ENCODE results near the gene CDH24.

Gene CDH24

DNA sequence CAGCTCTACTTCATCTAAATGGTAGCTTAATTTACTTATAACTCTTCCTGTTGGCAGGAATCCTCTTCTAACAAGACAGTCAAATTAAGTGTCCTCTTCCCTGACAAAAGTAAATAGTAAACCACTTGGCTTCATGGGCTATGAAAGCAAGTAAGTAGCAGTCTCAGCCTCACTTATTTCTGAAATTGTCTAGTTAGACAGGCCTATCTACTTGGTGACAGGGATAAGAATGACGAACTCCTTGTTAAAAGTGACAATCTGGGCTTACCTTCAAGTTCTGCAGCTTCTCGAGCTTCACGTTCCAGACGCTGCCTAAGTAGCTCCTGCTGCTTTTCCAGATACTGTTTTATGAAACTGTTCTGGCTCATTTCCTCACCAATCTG lies 32.9 kb upstream of the CDH24 start:
- DNase-seq, result no peak

DNA sequence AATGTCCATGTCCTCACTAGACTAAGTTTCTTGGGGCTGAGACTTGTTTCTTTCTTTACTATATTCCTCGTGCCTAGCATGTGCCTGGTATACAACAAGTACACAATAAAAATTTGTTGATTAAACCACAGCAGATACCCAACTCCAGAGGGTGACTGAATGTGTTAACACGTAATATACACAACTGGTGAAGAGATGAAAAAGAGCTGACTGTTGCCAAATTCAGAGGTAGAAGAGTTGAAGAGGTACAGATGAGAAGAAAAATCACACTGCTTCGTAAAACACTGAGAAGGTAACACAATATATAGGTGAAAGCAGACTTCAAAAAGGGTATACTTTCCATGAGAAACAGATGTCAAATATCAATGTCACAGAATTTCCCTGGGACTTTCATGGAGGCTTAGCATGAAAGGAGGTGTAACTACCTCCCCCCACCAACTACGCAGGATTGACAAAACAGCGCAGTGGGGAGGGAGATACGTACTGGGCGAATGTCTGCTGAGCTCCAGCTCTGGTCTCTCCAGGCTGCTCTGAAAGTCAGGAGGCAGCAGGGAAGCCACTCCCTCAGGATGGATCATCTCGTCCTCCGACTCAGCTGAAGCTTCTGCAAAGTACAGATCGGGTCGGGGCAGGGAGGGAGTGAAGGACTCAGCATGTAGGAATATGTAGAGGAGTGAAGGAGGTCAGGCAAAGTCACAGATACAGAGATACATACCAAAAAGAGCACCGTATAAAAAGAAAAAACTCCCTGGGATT lies 32.4 kb upstream of the CDH24 start:
- DNase-seq, result no peak

DNA sequence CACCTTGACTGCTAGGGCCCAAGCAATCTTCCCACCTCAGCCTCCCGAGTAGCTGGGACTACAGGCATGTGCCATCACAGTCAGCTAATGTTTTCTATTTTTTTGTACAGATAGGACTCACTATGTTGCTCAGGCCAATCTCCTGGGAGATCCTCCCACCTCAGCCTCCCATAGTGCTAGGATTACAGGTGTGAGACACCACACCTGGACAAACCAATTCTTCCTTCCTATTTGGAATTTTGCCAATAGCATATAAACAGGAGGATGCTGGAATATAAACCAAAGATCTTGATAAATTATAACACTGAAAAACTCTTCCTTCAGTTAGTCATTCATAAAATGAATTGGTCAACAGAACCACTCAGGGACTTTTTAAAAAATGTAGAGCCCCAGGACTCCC lies 29.2 kb upstream of the CDH24 start:
- no peak for DNase-seq

DNA sequence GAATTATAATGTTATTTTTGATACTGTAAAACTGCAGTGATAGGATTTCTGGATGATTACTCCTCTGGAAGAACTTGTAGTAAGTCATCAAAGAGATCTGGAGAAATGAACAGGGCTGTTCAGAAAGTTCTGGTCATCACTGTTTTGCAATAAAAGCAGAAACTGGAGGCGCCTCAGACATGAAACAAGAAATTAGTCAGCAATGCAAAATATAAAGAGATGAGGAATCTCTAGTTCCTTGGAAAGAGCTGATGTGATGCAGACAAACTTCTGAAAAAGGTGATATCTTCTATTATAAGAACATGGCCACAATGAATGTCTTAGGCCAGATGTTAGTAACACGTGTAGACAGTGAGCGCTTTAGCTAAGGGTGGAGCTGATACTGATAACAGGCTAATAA lies 28.1 kb upstream of the CDH24 start:
- DNase-seq, result no peak

DNA sequence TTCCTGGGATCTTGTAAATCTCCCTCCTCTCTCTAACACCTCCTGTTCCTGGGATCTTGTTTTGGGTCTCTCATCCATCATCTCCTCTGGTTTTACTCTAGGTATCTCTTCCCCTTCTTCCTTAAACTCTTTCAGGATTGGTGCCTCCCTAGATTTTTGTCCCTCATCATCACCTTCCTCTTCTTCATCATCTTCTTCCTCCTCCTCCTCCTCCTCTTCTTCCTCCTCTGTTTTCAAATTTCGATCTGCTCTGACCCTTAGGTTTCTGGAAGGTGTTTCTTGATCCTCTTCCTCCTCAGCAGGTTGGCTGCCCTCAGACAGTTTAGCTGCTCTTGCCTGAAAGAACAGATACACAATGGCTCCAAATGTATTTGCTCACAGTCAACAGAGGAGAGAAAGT lies 23.2 kb upstream of the CDH24 start:
- DNase-seq, result no peak

DNA sequence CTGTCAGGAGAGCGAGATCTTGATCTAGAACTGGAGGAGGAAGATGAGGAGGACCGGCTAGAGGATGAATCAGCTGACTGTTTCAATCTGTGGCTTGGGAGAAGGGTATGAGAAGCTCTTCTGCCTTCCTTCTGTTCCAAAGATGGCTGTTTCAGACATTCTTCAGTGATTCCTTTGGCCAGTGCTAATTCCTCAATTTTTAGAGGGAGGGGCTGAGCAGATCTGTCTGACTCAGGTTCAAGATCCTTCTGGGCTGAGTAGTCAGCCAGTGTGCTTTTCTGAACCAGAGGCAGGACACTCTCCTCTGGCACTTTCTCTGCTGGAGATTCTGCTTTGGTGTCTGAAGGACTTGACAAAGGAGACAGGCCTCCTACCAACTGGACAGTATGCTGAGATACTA lies 22.4 kb upstream of the CDH24 start:
- DNase-seq, result no peak

DNA sequence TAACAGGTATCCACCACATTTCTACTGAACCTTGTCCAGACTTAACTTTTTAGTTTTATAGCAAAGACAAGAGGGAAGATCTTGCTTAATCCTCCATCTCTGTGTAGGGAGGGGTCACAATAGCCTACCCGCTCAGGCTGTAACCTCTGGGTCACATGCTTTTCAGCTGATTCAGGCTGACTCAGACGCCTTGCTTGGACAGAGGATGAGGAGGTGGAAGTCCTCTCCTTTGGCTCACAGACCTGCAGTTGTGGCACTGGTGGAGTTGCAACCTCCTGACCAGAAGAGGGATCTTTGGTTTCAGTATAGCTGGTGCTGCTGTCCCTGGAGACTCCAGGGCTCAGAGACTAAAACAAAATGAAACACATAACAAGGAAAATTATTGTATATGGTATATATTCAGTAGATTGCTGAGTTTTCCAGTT lies 21.4 kb upstream of the CDH24 start:
- no peak for DNase-seq

DNA sequence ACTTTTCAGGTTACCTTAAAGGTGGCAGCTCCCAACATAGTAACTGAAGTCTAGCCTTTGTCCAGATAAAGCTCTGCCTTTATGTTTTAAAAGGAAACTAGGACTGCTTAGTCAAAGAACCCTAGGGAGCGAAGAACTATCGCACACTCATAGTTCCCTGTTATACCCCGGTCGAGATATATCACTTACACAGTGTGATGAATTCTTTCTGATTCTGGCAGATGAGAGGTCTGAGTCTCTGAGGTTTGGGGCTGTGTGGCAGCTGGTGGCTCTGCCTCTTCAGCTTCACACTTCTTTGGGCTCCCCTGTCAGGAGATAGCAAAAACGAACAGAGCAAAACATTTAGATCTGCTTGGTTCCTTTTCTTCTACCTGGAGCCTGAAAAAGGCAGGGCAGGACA lies 20.6 kb upstream of the CDH24 start:
- DNase-seq, result no peak

DNA sequence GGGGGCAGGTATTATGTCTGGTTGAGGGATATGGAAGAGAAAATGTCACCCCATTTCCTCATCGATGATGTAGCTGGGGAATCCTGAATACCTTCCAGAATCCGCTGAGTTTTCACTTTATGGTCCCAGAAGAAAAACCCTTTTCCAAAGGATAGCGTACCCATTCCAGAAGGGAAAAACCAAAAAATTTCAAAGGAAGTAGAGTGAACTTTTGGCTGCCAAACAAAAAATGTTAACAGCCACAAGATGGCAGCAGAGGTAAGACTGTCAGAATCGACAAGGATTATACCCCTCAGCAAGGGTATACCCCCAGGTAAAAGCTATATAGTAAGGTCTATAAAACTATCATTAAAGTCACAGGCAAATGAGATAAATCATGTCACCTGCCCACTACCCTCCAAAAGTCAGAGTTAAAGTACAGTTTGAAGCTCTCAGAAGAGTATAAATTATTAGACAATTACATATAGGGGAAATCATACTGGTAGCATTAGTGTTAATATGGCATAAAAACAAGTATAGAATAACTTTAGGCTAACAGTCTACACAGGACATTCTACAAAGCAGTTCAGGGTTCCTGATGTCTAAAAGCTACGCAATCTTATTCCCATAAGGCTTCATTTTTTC lies 19.6 kb upstream of the CDH24 start:
- no peak for DNase-seq

DNA sequence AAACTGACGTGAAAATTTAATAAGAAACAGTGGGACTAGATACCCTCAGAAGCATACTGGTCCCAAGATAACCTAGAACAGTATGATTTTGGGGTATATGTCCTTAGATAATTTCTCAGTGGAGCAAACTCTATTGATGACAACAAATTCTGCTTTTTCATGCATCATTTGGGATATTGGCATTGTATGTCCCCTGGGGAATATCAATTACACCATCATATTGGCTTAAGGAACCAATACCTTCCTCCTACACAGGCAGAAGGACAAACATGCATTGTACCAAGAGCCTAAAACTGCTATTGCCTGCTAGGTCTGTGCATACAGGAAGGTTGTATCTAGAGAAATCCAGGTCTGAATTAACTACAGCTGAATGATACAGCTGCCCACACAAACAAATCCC lies 17.6 kb upstream of the CDH24 start:
- DNase-seq, result no peak

DNA sequence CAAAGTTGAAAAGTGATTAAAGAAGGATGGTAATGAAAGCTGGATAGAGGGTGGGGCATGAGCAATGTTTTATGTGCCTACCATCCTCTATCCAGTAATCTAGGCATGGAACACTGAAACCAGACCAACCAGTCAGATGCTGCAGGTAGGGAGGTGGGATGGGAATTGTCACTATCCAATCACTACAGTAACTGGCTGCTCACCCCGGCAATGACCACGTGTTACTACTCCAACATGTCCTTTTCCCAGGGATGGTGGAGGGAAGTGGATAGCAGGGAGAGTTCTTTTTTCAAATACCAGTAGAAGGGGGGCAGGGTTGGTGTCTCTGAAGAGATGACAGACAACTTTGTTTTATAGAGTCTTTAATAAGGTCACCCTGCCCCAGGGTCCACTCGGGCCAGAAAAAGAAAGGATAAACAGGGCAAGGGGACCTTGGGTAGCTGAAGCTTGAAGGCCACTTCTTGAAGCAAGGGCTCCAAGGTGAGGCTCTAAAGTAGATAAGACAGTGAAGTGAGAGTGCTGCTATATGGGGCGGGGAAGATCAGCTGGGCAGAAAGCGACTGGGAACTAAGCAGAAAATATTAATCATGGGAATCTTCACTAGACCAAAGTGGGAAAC lies 14.7 kb upstream of the CDH24 start:
- no peak for DNase-seq

DNA sequence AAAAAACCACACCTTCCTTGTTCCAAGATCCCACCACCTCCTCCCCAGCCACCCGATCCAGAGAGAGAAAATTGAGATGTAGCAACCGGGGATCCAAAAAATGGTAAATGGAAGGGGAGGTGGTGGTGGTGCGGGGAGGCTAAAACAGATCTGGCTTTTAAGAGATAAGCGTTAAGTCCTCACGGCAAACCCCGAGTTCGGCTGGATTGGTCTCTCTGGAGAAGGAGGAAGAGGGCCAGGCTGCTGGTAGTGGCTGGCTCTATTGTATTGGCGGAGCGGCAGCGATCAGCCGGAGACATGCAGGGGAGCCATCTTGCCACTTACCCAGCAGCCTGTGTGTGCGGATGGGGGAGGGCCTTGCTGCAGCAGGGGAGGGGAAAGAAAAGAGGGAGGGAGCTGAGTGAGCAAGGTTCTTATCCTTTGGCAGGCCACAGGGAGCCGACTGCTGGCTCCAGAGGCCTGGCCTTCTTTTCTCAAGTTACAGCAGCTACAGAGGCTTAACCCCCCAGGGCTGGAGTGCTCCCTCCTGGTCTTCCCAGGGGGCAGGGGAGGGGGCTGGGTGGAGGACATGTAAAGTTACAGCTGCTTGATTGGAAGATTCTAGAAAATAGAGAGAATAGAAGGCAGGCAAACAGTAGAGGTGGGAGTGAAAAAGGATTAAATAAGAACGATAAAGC lies 14.1 kb upstream of the CDH24 start:
- no peak for DNase-seq

DNA sequence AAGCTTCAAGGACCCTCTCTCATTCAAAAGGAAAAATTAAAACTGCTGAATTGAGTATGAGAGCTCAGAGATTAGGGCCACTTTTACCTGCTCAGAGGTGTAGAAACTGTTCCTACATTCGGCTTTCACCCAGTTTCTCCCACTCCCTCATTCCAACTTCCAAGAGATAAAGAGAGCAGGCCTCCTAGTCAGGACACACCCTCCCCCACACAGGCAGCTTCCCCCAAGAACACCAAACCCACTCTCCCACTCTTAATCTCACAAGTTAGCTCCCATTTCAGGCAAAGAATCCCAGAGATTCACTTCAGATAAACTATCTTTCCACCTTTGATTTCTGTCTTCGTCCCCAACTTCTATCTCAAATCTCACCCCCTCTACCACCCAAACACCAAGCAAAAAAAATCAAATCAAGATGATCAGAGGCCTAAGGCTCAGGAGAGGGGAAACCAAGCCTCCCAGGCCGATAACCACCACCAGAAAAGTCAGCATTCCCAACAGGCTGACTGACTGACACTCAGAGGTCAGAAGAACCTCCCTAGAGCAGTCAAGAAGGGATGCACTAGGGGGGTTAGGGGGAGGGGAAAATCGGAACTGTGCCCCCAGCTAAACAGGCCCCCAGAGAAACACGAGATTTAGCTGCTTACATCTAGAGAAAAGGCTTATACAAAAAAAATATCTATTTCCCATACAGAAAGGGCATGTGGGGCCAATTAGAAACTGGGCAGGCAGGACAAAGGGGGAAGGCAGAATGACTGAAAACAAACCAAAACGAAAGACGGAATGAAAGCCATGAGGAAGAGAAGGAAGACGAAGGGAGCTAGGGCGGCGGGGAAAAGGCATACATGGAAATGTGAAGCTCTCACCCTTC lies 13.2 kb upstream of the CDH24 start:
- DNase-seq, result no peak

DNA sequence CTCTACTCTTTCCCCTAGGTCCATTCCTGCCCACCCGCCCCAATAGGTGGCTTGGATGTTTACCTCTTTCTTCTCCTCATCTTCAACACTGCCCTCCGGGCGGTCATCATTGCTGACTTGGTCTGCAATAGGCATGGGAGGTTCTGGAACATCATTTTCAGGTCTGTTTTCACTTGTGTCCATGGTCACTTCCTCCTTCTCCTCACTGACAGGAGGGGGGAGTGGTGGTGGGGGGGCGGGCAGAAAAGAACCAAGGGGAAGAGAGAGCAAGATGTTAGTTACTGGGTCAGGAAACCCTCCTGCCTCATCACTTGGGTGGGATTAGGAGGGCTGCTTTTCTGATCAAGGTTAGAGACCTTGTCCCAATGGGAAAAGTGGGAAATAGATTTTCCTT lies 12.1 kb upstream of the CDH24 start:
- no peak for DNase-seq

DNA sequence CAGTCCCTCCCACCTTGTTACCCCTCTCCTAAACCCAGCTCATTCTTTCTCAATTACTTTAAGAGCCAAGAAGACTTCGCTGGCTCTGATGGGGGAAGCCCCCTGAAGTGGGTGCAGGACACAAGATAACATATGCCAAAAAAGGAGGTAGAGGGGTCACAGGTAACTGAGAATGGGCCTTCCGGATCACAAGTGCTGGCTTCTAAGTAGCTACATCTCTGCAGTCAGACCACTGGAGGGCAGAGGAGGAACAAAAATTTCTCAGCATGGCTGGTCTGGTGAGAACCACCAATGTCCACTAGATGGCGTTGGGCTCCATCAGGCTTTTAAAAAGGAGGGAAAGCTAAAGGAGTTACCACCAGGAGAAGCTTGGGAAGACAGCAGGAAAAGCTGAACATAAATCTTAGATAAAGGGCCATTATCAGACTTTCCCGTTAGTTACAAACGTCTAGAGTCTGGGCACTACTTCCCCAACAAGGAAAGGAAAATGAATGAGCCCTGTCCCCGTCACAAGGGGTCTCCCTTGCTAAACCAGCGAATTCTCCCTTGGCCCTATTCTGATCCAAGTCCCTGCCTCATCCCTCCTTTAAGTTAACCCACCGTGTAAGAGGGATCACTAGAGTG lies 11.6 kb upstream of the CDH24 start:
- DNase-seq, result no peak

DNA sequence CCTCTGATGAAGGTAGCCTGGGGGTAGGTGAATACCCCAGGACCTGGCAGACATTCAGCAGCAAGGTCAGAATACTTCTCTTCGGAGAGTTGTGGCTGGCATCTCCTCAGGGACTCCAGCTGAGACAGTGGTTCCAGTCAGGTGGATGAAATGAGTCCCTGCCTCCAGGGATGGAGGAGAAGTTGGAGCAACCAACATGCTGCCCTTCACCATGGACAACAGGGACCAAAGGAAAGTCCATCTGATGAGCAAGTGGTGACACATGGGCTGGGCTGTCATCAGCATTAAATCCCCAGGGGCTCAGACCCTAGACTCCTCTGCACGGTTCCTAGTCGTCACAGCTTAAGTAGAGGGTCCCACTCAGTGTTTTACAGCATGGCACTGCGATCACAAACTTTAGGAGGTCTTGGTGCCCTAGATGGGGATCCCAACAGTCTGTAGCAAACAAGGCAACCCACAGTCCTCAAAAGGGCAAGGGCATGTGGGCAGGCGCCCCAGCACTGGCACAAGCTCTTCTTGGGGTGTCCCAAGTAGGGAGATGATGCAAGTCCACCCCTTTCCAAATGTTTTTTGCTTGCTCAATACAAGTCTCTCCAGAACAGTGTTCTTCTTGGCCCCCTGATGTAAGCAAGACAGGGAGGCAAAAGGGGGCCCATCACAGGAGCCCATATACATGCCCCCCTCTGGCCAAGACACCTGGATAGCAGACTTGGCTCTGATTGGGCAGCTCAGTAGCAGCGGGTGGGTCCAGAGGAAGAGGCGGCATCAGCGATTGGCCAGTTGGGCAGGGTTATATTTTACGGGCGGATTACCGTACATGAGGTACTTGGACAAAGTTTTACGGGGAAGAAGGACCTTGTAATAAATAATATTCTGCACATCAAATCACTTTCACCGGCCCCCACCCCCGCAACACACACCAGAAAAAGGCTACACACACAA lies 10.8 kb upstream of the CDH24 start:
- DNase-seq, result no peak

DNA sequence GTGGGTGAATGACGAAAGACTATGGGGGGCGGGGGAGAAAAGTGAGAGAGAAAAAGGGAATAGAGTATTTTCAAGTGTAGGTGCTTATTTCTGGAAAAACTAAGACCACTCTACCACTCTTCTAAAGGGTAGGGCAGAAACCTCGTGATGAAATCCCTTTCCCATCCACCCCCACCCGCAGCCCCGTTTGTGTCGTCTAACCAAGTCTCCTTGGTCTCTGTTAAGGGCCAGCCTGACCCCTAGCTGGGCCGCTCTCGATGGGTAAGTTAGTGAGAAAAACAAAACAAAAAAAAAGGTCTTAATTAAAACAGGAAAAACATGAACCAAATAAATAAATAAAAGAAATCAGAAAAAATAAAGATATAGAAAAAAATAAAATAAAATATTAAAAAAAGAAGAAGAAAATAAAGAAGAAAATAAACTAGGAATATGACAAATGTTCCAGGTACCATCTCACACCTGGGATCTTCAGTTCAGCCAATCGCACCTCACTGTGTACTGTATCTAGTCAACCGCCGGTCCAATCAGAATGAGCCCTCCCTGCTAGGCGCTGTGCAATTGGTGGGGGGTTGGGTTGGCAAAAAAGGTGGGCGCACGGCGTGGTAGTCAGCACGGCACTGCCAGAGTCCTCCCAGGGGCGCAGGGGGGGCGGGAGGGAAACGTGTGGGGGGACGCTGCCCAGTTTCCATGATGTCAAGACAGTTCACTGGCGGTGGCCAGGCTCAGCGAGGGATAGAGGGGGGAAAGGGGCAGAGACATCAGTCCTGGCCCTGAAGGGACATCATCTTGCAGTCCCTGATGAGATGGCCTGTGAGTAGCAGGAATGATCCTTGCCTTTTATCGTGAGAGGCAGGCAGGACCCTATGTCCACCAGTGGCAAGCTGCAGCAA lies 9.8 kb upstream of the CDH24 start:
- no peak for DNase-seq

DNA sequence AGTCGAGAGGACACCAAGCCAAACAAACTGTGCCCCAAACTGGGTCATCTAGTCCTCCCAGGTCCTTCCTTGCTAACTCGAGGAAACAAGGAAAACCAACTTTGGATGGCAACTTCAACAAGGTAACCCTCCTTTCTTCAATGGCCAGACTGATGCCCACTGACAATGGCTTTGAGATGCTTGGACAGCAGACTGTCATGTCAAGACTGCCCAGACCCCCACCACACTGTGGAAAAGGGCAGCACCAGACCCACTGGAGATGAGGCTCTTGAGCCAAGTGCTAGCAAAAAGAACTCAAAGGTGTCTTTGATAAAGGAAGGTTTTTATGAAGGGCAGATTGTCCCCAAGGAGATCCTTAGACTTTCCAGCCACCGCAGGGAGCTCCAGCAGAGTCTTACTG lies 9.0 kb upstream of the CDH24 start:
- DNase-seq, result no peak

DNA sequence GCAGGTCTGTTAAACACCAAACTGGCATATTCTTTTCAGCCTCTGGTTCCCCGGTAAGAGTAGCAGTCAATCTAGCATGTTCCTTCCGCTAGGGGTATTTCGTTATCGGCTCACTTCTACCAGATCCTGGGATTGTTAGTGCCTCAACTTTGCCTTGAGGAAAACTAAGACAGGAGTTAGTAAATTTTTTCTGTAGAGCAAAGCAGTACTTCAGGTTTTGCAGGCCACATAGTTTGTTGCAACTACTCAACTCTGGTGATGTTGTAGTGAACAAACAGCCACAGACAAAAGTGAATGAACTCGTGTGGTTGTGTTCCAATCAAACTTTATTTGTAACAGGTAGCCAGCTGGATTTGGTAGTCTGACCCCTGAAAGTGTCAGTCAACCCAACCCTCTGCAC lies 6.3 kb upstream of the CDH24 start:
- no peak for DNase-seq

DNA sequence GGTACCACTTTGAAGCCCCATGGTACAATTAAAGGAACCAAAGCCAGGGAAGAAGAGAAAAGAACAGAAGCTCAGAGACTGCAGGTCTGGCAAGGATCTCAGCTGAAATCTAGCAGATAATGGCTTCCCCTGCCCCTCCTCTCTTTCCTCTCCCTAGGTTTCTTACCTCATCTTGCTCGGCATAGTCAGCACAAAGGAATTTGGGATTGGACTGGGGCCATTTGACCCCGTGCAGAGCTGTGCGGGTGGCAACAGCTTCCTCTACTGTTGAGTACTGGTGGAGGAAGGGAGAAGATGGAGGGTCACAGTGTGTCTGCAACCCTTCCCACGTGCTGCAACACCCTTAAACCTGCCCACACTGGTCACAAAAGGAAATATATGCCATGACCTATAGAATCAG lies 4.7 kb upstream of the CDH24 start:
- DNase-seq, result no peak

Data from NCI-H2081 (cell line).